GM21447 (cell line): ENCODE measurements around the gene SLC25A46.
"Not testable (repeated sequence)": the region's sequence is repeated elsewhere in the genome, so short reads cannot be mapped to it uniquely, and the experiment has no call there.

Experiments
- ATAC-seq: cut with Tn5 transposase; IDR thresholded peaks from one replicate; pipeline ENCODE4 v1.9.1; 2021; ENCODE audit not compliant: unreplicated experiment

SLC25A46 gene

GRCh38 chr5:110754181-110754580 lies 15.4 kb downstream of the SLC25A46 start:
- no peak for ATAC-seq

GRCh38 chr5:110757118-110757729 lies 18.4 kb downstream of the SLC25A46 start:
- no peak for ATAC-seq

GRCh38 chr5:110760158-110760557 lies 21.4 kb downstream of the SLC25A46 start:
- ATAC-seq = no peak

GRCh38 chr5:110768138-110768860 lies 29.5 kb downstream of the SLC25A46 start:
- ATAC-seq = no peak

- ATAC-seq = no peak
These were observed 30.3 kb downstream of the SLC25A46 start for GRCh38 chr5:110769000-110769681.

- ATAC-seq = no peak
These were observed 31.5 kb downstream of the SLC25A46 start for GRCh38 chr5:110770286-110770685.

- no peak for ATAC-seq
These were observed 46.1 kb downstream of the SLC25A46 start for GRCh38 chr5:110784901-110785300.

- no peak for ATAC-seq
These were observed 46.5 kb downstream of the SLC25A46 start for GRCh38 chr5:110785356-110785755.

GRCh38 chr5:110788006-110788405 lies 49.2 kb downstream of the SLC25A46 start:
- ATAC-seq = not testable (repeated sequence)

GRCh38 chr5:110790673-110791072 lies 51.9 kb downstream of the SLC25A46 start:
- no peak for ATAC-seq

GRCh38 chr5:110802998-110803397 lies 64.2 kb downstream of the SLC25A46 start:
- ATAC-seq = no peak

- no peak for ATAC-seq
These were observed 64.9 kb downstream of the SLC25A46 start for GRCh38 chr5:110803467-110804326.

- no peak for ATAC-seq
These were observed 68.4 kb downstream of the SLC25A46 start for GRCh38 chr5:110807169-110807568.

GRCh38 chr5:110809006-110809405 lies 70.2 kb downstream of the SLC25A46 start:
- ATAC-seq = no peak
